ENCODE measurements around the gene SLC8A1. TPM values are rescaled to one million over a fixed set of nuclear protein-coding genes. Genes with fewer than 3 reads are reported as not detected.

SLC8A1 gene
- total RNA-seq, 1 donor from 2014 or later = 34.8 TPM

- Histone ChIP-seq H3K27ac (ENCODE audit: low read depth, low read length) (peak overlapping the region; percentile 14), H3K4me3 (ENCODE audit: insufficient read depth, low read depth, low read length) (no peak overlapping the region), H3K9me3 (ENCODE audit: insufficient read depth, low read depth, low read length) (no peaks in the 10 kb centered on the region), H3K4me2 (ENCODE audit: low read length) (no peak overlapping the region), H3K79me2 (ENCODE audit: insufficient read depth, low read length) (no peaks in the 10 kb centered on the region), H3K27me3 (ENCODE audit: insufficient read depth, low read length) (no peaks in the 10 kb centered on the region), H4K20me1 (ENCODE audit: insufficient read depth, low read length) (no peaks in the 10 kb centered on the region), H2AFZ (ENCODE audit: low read depth, low read length) (no peak overlapping the region), H3K4me1 (ENCODE audit: insufficient read depth, low read length) (peaks cover 25% of the 10 kb centered on the region), H3K9ac (ENCODE audit: low read length) (no peak overlapping the region), H3K36me3 (ENCODE audit: insufficient read depth, low read length) (no peaks in the 10 kb centered on the region)
- no peak overlapping the region for H3K4me3 Mint-ChIP-seq (ENCODE audit: unreplicated experiment)
- H3K9me3 Mint-ChIP-seq (ENCODE audit: unreplicated experiment) = no peaks in the 10 kb centered on the region
- DNase-seq (ENCODE audit: low read depth) = no peak
- H3K27me3 Mint-ChIP-seq (ENCODE audit: low read depth, unreplicated experiment) = no peaks in the 10 kb centered on the region
- H3K4me1 Mint-ChIP-seq (ENCODE audit: low read depth, unreplicated experiment) = peaks cover 43% of the 10 kb centered on the region
- H3K36me3 Mint-ChIP-seq (ENCODE audit: low read depth, unreplicated experiment) = no peaks in the 10 kb centered on the region
- no peak for TF ChIP-seq EZH2 (IDR thresholded peaks at IDR 0.05; ENCODE audit: insufficient read depth, low read length)
- TF ChIP-seq, protein P1, sequence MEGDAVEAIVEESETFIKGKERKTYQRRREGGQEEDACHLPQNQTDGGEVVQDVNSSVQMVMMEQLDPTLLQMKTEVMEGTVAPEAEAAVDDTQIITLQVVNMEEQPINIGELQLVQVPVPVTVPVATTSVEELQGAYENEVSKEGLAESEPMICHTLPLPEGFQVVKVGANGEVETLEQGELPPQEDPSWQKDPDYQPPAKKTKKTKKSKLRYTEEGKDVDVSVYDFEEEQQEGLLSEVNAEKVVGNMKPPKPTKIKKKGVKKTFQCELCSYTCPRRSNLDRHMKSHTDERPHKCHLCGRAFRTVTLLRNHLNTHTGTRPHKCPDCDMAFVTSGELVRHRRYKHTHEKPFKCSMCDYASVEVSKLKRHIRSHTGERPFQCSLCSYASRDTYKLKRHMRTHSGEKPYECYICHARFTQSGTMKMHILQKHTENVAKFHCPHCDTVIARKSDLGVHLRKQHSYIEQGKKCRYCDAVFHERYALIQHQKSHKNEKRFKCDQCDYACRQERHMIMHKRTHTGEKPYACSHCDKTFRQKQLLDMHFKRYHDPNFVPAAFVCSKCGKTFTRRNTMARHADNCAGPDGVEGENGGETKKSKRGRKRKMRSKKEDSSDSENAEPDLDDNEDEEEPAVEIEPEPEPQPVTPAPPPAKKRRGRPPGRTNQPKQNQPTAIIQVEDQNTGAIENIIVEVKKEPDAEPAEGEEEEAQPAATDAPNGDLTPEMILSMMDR (IDR thresholded peaks at IDR 0.05; ENCODE audit: insufficient read depth, low read depth, low read length) = no peak
- peak overlapping the region; percentile 63 for H3K27ac Mint-ChIP-seq (ENCODE audit: unreplicated experiment)
- peak; percentile 89 for FAIRE-seq
These were observed 105.1 kb downstream of the SLC8A1 start for GRCh38 chr2:40346535-40347354.

GRCh38 chr2:40344364-40344763 lies 107.5 kb downstream of the SLC8A1 start:
- peak overlapping the region; percentile 57 for H3K27ac ChIP-seq (ENCODE audit: low read depth, low read length)
- H3K4me3 ChIP-seq (ENCODE audit: insufficient read depth, low read depth, low read length) = no peak overlapping the region
- no peak overlapping the region for H3K27ac Mint-ChIP-seq (ENCODE audit: unreplicated experiment)
- no peak overlapping the region for H3K9ac ChIP-seq (ENCODE audit: low read length)
- H3K4me1 Mint-ChIP-seq (ENCODE audit: low read depth, unreplicated experiment) = peaks cover 46% of the 10 kb centered on the region
- no peaks in the 10 kb centered on the region for H3K9me3 Mint-ChIP-seq (ENCODE audit: unreplicated experiment)
- no peak overlapping the region for H2AFZ ChIP-seq (ENCODE audit: low read depth, low read length)
- H3K27me3 Mint-ChIP-seq (ENCODE audit: low read depth, unreplicated experiment) = no peaks in the 10 kb centered on the region
- no peak overlapping the region for H3K4me3 Mint-ChIP-seq (ENCODE audit: unreplicated experiment)
- DNase-seq (ENCODE audit: low read depth) (no peak), FAIRE-seq (no peak)
- no peaks in the 10 kb centered on the region for H3K36me3 ChIP-seq (ENCODE audit: insufficient read depth, low read length)
- no peaks in the 10 kb centered on the region for H3K36me3 Mint-ChIP-seq (ENCODE audit: low read depth, unreplicated experiment)
- peak overlapping the region; percentile 41 for H3K4me2 ChIP-seq (ENCODE audit: low read length)
- H3K79me2 ChIP-seq (ENCODE audit: insufficient read depth, low read length) = no peaks in the 10 kb centered on the region
- peaks cover 25% of the 10 kb centered on the region for H3K4me1 ChIP-seq (ENCODE audit: insufficient read depth, low read length)
- H3K27me3 ChIP-seq (ENCODE audit: insufficient read depth, low read length) = no peaks in the 10 kb centered on the region
- TF ChIP-seq EZH2 (IDR thresholded peaks at IDR 0.05; ENCODE audit: insufficient read depth, low read length) = no peak
- TF ChIP-seq, protein P1 (IDR thresholded peaks at IDR 0.05; ENCODE audit: insufficient read depth, low read depth, low read length) = no peak
- H3K9me3 ChIP-seq (ENCODE audit: insufficient read depth, low read depth, low read length) = no peaks in the 10 kb centered on the region
- H4K20me1 ChIP-seq (ENCODE audit: insufficient read depth, low read length) = no peaks in the 10 kb centered on the region

GRCh38 chr2:40343902-40344301 lies 108.0 kb downstream of the SLC8A1 start:
- no peak overlapping the region for H3K9ac ChIP-seq (ENCODE audit: low read length)
- H3K27ac Mint-ChIP-seq (ENCODE audit: unreplicated experiment) = no peak overlapping the region
- peak; percentile 84 for DNase-seq (ENCODE audit: low read depth)
- H2AFZ ChIP-seq (ENCODE audit: low read depth, low read length) = no peak overlapping the region
- peak overlapping the region; percentile 57 for H3K27ac ChIP-seq (ENCODE audit: low read depth, low read length)
- H3K4me1 ChIP-seq (ENCODE audit: insufficient read depth, low read length) = peaks cover 20% of the 10 kb centered on the region
- H3K79me2 ChIP-seq (ENCODE audit: insufficient read depth, low read length) = no peaks in the 10 kb centered on the region
- no peaks in the 10 kb centered on the region for H3K27me3 Mint-ChIP-seq (ENCODE audit: low read depth, unreplicated experiment)
- no peaks in the 10 kb centered on the region for H3K9me3 ChIP-seq (ENCODE audit: insufficient read depth, low read depth, low read length)
- peaks cover 42% of the 10 kb centered on the region for H3K4me1 Mint-ChIP-seq (ENCODE audit: low read depth, unreplicated experiment)
- peak; percentile 9 for FAIRE-seq
- H3K27me3 ChIP-seq (ENCODE audit: insufficient read depth, low read length) = no peaks in the 10 kb centered on the region
- no peaks in the 10 kb centered on the region for H3K36me3 ChIP-seq (ENCODE audit: insufficient read depth, low read length)
- TF ChIP-seq EZH2 (IDR thresholded peaks at IDR 0.05; ENCODE audit: insufficient read depth, low read length) = no peak
- H4K20me1 ChIP-seq (ENCODE audit: insufficient read depth, low read length) = no peaks in the 10 kb centered on the region
- H3K4me3 Mint-ChIP-seq (ENCODE audit: unreplicated experiment) = no peak overlapping the region
- no peaks in the 10 kb centered on the region for H3K36me3 Mint-ChIP-seq (ENCODE audit: low read depth, unreplicated experiment)
- no peak overlapping the region for H3K4me3 ChIP-seq (ENCODE audit: insufficient read depth, low read depth, low read length)
- no peaks in the 10 kb centered on the region for H3K9me3 Mint-ChIP-seq (ENCODE audit: unreplicated experiment)
- H3K4me2 ChIP-seq (ENCODE audit: low read length) = peak overlapping the region; percentile 41

All from astrocyte (in vitro differentiated cells and primary cell).